Glomerular visceral epithelial cell (primary cell): Measurements from ENCODE around the gene HORMAD2.
"Not testable (repeated sequence)": the region's sequence is repeated elsewhere in the genome, so short reads cannot be mapped to it uniquely, and the experiment has no call there.

ENCODE experiments used
- DNase-seq: peaks from one replicate; pipeline ENCODE4 v3.0.0-alpha.2; 2016; ENCODE audit errors: extremely low spot score

The HORMAD2 gene

GRCh38 chr22:30057375-30057774 is 22.9 kb upstream of the HORMAD2 start:
- no peak for DNase-seq

DNA sequence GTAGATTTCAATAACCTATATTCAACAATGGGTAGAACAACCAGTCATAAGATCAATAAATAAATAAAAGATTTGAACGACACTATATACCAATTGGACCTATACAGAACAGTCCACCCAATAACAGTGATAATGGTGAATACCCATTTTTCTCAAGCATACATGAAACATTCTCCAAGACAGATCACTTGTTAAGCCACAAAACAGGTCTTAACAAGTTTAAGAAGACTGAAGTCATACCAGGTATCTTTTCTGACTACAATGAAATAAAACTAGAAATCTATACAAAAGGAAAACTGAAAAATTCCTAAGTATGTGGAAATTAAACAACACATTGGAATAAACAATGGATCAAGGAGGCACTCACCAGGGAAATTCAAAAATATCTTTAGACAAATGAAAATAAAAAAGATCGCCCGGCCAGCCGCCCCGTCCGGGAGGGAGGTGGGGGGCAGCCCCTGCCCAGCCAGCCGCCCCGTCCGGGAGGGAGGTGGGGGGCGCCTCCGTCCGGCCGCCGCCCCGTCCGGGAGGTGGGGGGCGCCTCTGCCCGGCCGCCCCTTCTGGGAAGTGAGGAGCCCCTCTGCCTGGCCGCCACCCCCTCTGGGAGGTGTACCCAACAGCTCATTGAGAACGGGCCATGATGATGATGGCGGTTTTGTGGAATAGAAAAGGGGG is 20.8 kb upstream of the HORMAD2 start:
- DNase-seq = not testable (repeated sequence)

DNA sequence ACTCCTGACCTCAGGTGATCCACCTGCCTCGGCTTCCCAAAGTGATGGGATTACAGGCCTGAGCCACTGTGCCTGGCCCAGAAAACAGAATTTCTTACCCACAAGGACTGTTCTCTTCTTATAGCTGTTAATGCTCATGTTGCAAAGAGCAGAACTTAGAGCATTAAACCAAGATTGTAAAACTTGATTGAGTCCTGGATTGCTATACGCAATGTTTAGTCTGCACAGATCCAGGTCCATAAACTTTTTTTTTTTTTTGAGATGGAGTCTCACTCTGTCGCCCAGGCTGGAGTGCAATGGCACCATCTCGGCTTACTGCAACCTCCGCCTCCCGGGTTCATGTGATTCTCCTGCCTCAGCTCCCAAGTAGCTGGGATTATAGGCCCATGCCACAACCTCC is 19.2 kb upstream of the HORMAD2 start:
- DNase-seq = not testable (repeated sequence)

DNA sequence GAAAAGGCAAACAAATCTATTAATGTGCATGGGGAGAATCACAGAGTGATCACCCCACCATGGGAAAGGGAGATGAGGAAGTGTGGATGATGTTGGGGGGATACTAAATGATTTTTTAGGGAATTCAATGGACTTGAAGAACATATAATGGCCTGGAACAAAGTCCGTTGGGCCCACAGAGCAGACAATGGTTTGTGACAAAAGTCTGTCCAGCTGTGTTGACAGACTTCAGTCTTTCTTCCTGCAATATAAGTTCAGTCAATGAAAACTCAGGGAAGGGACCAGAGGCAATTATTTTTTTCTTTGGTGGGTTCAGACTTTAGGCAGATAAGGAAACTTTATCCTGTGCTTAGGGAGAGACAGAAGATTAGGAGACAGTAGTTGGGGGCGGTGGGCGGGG is 18.0 kb upstream of the HORMAD2 start:
- DNase-seq = no peak

GRCh38 chr22:30062950-30063349 is 17.3 kb upstream of the HORMAD2 start:
- no peak for DNase-seq

GRCh38 chr22:30064172-30064571 is 16.1 kb upstream of the HORMAD2 start:
- DNase-seq = no peak

GRCh38 chr22:30073743-30074142 is 6.5 kb upstream of the HORMAD2 start:
- DNase-seq = no peak

DNA sequence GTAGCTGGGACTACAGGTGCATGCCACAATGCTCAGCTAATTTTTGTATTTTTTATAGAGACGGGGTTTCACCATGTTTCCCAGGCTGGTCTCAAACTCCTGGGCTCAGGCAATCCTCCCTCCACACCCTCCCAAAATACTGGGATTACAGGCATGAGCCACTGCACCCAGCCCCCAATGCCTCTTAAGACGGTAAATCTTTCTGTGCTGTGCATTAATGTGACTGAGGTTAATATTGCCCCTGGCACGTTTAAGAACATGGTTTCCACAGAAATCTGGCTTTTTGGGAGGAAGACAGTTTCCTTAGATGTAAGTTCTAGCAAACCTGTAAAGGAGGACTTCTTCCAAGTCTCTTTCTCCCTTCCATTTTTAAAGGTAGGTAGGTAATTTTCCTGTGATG is 6.1 kb upstream of the HORMAD2 start:
- no peak for DNase-seq

- DNase-seq = no peak
Observed at GRCh38 chr22:30074994-30075393, 5.3 kb upstream of the HORMAD2 start.

DNA sequence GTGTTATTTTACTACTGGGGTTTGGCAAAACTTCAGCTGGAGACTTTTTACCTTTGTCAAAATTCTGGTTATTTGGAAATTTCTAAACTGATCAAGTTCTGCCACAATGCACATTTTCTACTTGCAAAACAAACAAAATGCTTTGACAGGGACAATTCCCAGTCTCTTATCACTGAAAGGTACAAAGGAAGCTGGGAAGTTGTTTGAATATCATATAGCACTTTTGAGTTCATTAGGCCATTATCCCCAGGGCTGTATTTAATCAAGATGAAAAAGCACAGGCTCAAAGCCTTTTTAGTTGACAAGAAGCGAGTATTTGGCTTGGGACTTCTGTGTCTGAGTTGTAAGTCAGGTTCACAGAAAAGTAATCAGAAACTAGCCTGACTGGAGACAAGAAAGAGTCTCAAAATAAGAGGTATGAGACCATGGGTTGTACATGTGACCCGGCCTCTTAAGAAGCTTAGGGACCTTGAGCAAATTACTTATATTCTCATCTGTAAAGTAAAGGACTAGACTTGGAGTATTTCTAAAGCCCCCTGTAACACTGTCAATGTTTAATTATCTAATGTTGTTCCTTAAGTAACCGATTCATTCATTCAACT is 2.9 kb upstream of the HORMAD2 start:
- no peak for DNase-seq

DNA sequence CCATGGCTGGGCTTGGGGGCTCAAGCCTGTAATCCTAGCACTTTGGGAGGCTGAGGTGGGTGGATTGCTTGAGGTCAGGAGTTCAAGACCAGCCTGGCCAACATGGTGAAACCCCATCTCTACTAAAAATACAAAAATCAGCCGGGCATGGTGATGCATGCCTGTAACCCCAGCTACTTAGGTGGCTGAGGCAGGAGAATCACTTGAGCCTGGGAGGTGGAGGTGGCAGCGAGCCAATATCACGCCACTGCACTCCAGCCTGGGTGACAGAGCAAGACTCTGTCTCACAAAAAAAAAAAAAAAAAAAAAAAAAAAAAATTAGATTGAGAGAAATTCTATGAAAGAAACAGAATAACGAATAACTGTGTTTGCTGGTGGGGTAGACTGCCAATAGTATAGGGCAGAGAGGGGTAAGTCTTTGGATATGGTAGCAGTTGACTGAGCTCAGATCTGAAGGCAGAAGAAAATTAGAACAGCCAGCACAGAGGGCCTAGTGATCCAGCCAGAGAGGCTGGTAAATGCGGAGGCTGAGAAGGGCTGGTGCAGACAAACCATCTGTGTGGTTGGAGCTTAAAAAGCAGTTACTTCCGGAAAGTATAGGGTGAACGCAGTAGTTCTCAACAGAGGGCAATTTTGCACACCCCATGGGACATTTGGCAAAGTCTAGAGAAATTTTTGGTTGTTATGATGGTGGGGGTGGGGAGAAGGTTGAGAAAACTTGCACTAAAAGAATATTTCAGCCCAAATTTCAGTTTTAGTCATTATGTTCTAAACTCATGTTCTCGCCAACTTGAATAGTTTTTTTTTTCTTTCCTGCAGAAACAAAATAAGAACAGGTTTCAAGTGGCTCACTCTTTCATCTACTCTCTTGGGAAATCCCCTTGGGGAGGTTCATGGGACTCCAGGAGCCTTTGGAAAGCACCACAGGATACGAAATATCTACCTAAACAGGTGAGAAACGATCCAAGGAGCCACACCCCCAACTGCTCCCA is 1.6 kb upstream of the HORMAD2 start:
- peak; percentile 7 for DNase-seq

GRCh38 chr22:30080805-30081204 is 541 bp downstream of the HORMAD2 start:
- no peak for DNase-seq

DNA sequence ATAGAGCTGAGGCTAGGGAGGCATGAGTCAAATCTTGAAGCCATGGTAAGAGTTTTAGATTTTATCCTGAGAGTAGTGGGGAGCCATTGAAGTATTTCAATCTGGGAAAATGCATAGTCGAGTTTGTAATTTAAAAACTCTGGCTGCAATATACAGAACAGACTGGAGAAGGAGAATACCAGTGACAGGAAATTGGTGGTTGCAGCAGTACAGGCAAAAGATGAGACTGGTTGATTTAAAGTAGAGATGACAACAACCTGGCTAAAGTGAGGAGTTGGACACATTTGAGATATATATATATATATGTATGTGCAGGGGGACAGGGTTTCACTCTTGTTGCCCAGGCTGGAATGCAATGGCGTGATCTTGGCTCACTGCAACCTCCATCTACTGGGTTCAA is 6.2 kb downstream of the HORMAD2 start:
- DNase-seq = no peak

- DNase-seq = peak; percentile 79
Observed at GRCh38 chr22:30087037-30087436, 6.8 kb downstream of the HORMAD2 start.

DNA sequence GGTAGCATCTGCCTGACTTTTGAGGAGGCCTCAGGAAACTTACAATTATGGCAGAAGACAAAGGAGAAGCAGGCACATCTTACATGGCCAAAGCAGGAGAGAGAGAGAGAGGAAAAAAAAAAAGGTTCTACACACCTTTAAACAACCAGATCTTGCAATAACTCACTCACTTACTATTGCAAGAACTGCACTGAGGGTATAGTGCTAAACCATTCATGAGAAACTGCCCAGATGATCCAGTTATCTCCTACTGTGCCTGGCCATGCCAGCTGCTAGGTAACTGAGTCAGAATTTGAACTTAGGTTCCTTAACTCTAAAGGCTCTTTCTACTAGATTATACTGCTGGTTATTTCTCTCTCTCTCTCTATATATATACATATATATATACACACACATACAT is 7.3 kb downstream of the HORMAD2 start:
- peak; percentile 18 for DNase-seq

DNA sequence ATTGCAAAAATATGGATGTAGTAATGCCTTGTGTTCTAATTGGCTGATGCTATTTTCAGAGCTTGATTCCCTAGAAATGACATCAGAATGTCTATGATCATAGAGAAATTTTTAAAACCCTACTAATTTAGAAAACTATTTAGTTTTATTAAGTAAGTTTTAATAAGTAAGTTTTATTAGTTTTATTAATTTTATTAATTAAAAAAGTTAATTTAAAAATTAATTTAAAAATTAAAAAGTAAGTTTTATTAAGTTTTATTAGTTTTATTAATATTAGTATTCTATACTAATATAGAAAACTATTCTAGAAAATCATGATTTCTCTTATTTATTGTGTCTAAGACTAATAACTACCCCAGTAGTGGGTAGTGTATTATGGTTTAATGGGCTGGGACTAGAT is 8.2 kb downstream of the HORMAD2 start:
- no peak for DNase-seq

- no peak for DNase-seq
Observed at GRCh38 chr22:30089655-30089974, 9.4 kb downstream of the HORMAD2 start.

GRCh38 chr22:30092686-30093085 is 12.4 kb downstream of the HORMAD2 start:
- no peak for DNase-seq

GRCh38 chr22:30094804-30095203 is 14.5 kb downstream of the HORMAD2 start:
- DNase-seq = no peak

- DNase-seq = no peak
Observed at GRCh38 chr22:30097861-30098260, 17.6 kb downstream of the HORMAD2 start.

- DNase-seq = not testable (repeated sequence)
Observed at GRCh38 chr22:30100770-30101169, 20.5 kb downstream of the HORMAD2 start.

DNA sequence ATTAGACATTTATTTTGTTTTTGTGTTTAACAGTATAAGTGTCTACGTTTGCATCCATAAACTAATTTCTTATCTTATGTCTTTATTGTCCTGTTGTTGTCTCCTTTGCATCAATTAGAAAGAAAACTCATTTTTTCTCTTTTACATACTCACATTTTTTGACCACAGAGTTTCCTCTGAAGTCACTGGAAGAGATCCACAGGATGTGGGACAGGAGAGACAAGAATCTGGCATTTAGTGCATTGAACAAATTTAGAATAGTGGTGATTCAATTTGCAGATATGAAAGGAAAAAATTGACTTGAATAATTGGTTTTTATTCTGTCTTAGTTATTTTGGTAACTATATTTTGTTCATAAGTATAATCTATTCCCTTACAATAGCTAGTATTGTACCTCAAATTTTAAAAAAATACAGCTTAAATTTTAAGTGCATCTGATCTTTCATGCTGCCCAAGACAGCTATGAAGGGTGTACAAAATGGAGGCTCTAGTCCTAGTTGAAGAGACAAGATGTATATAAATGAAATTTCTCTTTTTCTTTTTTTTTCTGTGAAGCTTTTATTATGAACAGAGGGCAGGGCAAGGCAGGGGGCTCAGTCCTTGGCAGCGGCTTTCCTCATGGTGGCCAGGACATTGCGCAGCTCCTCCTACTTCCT is 24.4 kb downstream of the HORMAD2 start:
- DNase-seq = no peak
